HG03066 (cell line): Measurements from ENCODE around the gene CHSY3.

ENCODE experiments used
- ATAC-seq: cut with Tn5 transposase; IDR thresholded peaks from one replicate; pipeline ENCODE4 v1.9.1; 2021; ENCODE audit warnings: low read depth; ENCODE audit not compliant: unreplicated experiment

Gene CHSY3

DNA sequence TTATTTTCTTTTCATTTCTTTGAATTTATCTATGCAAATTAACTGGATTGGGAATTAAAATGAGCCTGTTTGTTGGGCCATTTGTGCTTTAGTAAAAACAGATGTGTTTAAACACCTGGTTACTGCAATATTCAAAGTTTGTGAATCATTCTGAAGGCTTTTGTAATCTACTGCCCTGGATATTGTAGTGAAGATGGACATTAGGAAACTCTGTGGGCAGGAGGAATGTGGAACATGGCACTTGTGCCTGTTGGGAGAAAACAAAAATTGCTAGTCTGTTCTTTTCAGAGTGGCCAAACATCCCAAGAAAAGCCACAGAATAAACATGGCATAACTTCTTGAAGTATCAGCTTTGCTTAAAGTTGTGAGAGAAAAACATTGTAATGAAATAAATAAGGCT is 40.8 kb downstream of the CHSY3 start:
- no peak for ATAC-seq

DNA sequence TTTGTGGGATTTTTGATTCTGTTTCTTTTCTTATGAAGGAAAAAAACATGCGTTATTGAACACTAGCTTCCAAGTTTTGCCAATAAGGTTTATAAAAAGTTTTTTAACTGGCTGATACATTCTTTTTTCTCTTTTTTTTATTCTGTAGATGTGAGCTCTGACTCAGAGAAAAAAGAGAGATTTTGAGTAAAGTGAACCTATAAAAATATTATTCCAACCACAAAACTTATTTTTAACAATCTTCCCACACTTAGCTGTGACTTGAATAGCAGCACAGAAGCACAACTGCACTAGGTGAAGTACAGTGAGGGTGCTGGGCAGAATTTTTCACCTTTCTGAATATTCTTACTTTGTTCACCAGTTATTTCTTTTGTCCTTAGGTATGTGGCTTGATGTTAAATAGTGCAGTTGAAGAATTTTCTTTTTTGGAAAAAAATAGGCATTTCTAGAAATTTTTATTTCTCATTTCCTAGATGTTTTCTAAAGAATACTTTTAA is 41.6 kb downstream of the CHSY3 start:
- no peak for ATAC-seq

DNA sequence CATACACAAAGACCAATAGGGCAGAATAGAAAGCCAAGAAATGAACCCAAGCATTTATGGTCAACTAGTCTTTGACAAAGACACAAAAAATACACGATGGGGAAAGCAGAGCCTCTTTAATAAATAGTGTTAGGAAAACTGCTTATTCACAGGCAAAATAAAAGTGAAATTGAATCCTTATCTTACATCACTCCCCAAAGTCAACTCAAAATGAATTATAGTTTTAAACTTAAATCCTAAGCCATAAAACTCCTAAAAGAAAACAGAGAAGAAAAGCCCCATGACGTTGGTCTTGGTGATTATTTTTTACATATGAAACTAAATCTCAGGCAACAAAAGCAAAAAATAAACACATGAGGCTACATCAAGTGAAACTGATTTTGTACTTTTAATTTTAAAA is 46.8 kb downstream of the CHSY3 start:
- ATAC-seq, result no peak

DNA sequence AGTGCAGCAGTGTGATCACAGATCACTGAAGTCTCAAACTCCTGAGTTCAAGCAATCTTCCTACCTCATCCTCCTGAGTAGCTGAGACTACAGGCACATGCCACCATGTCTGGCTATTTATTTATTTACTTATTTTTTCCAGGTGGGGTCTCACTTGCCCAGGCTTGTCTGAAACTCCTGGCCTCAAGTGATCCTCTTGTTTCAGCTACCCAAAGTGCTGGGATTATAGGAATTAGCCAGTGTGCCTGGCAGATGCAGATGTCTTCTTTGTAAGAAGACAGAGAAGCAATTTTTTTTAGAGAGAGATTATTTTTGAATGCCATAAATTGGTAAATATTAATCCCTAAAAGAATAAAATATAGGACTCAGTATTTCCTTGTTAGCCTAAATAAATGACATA is 54.3 kb downstream of the CHSY3 start:
- ATAC-seq, result no peak

DNA sequence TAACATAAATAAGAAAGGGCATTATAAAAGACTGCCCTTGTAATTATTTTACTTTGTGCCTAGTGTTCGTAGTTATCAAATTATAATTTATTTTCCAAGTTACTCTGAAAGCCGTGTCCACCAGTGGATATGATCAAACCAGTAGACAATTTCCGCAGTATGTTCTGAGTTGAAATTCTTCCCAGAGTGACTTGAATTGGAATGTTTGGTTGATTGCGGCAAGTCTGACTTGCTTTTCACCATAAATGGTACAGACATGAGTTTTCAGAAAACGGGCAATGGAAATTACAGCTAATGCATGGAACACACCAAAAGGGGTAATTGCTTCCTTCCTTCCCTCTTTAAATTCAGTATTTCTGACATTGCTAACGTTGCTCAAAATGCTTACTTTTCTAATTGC is 56.6 kb downstream of the CHSY3 start:
- ATAC-seq, result no peak

DNA sequence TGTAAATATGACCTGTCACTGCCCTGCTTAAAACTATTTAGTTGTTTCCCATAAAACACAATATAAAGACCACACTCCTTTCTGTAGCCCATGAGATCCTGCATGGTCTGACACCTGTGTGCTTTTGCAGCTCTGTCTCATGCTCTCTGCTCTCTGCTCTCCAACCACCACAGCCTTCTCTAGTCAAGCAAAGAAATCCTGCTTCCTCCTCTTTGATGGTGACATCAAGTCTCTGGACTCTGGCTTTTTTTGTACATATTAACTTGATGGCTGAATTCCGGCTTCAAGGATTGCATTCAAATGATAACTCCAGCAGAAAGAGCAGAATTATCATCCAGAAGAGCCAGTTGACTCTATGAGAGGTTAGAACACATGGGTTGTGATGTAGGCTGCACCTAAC is 58.2 kb downstream of the CHSY3 start:
- no peak for ATAC-seq

DNA sequence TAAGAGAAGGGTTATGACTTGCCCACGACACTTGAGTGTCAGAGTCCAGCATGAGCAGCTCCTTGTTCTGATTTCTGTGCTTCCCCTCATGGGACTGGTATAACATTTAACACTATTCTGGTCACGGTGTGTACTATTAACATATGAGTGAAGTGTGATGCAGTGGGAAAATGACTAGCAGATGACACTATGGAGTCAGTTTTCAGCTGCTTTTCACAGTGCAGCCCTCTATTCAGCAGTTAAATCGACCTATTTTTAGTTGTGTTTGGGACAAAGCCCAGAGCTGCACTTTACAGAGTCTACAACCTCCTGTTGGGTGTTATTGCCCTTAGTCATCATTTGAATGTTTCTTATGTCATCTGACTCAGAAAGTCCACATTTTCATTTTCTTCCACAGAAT is 59.1 kb downstream of the CHSY3 start:
- ATAC-seq, result no peak

DNA sequence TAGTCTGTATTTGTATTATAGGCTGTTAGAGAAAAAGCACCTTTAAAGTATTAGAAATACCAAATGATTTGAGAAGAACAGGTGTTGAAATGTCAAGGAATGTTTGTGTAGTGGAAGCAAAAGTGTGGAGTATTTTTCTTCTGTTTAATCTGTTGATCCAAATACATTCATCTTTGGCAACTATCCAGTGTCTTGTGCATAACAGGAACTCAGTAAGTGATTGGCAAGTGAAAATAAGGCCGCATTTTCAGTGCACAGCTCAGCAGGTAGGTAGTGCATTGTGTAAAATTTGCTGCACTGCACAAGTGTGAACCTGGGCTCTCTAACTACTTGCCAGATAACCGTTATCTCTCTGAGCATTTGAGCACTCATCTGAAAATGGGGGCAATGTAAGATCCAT is 61.8 kb downstream of the CHSY3 start:
- no peak for ATAC-seq

DNA sequence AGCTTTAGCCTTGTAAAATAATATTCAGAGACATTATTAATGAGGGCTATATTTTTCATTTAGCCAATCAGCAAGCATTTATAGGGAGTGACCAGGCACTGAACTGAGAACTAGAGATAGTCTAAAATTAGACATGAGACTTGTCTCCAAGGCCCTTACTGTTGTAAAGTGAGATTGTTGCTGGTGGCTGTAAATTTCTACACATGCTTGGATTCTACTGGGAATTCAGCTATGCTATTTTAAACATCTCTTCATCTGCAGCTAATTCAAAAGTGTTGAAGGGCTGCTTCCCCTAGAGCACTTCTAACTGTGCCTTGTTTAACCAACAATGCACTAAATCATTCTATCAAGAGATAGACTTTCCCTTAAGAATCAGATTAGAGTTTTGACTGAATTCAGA is 67.4 kb downstream of the CHSY3 start:
- ATAC-seq, result no peak

DNA sequence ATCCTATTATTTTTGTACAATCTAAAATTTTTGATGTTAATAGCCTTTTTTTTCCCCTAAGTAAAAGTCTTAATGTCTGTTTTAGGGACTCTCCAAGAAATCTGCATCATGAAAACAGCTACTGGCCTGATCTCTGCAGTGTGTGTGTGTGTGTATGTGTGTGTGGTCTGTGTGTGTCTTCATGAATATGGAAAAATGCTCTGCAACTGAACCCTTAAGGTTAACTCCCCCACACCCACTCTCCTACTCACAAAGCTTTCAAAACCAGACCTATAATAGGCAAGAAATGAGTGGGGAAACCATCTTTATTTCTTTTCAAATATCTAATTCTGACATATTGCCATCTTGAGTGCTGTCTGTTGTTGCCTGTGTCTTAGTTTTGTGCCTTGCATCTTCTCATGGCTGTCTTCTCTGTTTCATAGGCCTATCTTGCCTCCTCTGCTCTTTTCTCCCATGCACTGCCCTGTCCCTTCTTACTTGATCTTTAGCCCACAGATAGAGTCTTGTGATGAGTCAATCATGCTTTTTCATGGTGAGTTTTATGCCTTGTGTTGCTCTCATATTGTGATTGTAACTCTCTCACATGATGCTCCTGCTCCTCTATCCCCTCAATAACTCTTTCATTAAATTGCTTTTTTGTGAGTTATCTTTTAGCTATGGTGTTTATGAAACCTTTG is 68.3 kb downstream of the CHSY3 start:
- no peak for ATAC-seq

DNA sequence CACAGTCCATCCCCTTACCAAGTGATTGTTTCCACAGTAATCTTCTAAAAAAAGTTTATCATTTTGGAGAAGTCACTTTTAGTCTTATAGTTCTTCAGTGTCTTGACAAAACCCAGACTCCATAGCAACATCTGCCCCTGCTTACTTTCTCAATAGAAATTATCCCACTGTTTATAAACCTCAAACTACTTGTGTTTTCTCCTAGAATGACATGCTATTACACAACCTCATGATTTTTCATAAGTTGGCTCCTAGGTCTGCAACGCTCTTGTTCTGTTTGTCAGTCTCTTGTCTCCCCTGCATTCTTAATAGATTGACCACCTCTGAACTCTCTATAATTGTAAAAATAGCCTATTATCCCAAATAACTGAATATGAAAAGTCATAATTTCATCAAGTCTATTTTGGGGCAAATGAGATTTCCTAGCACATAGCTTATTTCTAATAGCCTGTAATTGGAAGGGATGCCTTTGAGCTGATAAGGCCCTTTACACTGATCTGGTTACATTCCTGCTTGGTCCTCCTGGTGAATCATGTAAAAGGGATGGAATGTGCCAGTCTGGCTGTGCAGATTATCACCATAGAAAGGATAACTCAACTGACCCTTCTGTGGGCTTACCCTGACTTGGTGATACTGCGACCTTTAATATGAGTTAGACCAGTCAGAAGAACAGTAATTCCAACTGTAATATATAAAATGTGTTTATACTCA is 69.6 kb downstream of the CHSY3 start:
- no peak for ATAC-seq

DNA sequence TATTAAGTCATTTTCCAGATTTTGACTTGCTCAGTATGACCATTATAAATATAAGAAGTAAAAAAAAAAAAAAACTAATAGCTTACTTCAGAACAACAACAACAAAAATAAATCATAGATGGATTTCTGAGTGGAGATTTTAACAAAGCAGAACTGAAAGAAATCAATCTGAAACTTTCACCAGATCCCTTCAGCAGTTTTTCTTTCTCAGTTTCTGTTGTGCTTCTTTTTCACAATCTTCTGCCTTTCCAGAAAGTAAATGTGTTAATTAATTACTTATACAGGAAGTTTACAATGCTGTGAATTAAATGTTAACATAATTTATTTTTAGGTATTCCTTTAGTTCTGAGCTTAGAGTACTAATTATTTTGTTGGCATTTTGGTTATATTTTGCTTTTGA is 73.5 kb downstream of the CHSY3 start:
- ATAC-seq, result peak; percentile 72

DNA sequence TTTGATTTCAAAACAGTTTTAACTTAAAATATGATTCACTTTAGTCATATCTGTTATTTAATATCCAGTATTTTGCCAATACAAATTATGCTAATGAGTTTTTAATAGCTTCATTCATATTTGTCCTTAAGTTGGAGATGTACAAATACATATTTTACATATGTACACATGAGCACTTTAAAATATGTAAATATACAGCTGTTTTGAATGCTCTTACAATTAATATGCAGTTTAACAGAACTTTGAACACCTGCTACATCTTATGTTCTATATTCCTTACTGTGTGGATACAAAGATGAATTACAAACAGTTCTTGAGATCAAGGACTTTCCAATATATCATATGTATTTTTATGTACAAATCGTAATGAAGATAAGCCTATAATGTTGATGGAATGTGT is 74.0 kb downstream of the CHSY3 start:
- no peak for ATAC-seq

DNA sequence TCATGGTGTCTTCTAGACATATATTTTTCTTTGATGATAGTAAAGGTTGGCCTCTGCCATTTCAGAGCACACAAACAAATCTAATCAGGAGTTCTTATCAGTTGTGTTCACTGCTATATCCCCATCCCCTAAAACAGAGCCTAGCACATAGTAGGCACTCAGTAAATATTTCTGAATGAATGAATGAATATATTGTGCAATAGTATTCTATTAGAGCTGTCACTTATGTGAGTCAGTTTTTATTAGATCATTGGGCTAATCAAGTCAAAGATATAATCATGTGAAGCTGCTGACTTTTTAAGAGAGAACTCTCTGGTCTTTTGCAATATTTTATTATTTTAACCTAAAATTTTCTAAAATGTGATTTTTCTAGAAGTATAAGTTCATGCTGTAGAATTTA is 84.2 kb downstream of the CHSY3 start:
- ATAC-seq, result no peak

DNA sequence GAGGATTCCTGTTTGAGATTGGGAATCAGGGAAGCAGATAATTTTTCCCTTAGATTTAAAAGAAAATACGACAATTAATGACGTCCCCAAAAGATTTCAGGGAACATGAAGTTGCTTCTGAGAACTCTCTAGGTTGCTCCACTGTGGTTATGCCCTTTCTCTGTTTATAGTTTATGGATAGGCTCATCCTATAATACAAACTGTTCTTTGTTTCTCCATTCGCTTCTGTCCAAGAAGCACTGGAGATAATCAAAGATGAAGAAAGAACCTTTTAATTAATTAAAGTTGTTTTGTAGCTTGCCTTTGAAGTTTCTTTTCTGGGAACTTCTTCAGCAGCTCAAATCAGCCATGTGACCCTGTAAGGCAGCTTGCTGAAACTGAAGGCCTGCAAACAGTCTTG is 87.5 kb downstream of the CHSY3 start:
- ATAC-seq, result no peak

DNA sequence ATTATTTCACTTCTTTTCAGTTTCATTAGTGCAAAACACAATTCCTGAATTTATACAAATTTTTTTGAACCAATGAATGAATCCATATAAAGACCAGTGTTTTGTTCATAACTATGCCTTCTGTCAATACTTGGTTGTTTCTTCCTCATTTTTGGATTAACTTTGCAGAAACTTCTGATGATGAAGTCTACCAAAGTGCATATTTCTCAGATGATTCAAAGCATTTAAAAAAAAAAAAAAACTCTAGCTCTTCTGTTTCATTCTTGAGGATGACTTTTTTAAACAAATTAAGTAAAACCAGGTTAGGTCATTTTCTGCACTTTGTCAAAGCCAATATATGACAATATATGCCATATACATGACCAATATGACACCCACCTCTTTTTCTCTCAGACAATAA is 92.6 kb downstream of the CHSY3 start:
- ATAC-seq, result no peak

DNA sequence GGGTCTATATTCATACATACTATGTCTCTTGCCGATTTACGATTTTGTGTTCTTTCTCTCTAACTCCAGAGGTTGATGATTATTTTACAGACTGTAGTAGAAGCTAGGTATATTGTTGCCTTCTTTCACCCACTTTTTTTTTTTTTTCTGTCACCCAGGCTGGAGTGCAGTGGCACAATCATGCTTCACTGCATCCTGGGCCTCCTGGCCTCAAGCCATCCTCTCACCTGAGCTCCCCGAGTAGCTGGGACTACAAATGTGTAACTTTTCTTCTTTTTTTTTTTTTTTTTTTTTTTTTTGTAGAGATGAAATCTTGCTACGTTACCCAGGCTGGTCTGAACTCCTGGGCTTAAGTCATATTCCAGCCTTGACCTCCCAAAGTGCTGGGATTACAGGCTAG is 96.2 kb downstream of the CHSY3 start:
- ATAC-seq, result no peak

DNA sequence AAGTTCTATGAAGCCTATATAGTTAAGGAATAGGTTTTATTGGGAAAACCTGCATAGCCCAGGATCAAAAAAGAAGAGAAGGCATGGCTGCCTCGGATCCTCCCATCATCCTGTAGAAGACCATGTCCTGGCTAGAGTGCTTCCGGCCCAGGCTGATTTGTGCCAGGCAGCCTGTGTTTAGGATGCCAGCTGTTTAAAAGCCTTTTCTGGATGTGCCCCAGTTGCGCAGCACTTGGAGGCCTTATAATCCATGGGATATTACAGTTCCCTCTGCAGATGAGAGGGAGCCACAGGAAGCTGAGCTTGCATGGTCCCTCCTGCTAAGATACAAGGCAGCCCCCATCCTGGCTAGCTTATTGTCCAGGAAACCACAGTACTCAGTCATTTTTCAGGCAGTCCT is 97.9 kb downstream of the CHSY3 start:
- no peak for ATAC-seq

DNA sequence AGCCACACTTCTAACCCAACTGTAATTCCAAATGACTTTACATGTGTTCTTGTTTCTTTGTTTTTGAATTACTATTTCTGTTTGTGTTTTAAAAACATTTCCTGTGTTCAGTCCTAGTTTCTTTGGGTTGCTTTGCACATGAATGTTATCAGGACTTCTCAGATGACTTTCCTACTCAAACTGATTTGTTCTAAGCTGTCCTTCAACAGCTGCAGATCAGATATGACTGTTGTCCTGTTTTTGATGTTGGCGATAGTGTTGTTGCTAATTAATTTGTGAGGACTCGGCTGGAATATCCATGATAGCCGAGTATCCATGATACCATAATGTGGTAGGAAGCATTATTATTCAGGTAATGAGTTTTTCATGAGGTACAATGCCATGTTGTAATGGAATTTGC is 98.6 kb downstream of the CHSY3 start:
- ATAC-seq, result no peak

DNA sequence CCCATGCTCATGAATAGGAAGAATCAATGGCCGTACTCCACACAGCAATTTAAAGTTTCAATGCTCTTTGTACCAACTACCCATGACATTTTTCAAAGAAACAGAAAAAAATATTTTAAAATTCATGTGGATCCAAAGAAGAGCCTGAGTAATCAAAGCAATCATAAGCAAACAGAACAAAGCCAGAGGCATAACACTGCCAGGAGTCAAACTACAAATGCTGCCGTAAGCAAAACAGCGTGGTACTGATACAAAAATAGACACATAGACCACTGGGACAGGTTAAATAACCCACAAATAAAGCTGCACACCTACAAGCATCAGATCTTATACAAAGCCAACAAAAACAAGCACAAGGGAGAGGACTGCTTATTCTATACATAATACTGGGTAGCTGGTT is 107.7 kb downstream of the CHSY3 start:
- ATAC-seq, result no peak

DNA sequence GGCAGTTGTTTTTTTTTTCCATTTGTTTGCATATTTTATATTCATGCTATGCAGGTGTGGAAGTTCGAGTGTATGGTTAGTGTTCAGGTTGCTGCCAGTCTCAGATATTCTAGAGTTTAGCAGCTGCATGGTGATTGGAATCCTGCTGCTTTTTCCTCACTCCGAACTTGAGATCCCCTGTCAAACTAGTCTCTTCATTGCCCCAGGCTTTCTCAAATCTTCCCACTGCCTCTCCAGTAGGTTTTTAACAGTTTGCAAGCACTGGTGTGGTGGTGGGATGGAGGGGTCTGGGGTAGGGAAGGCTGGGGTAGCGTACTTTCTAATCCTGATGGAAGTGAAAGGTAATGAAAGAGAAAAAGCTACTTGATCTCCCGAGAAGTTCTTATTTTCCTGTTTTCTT is 112.9 kb downstream of the CHSY3 start:
- no peak for ATAC-seq

DNA sequence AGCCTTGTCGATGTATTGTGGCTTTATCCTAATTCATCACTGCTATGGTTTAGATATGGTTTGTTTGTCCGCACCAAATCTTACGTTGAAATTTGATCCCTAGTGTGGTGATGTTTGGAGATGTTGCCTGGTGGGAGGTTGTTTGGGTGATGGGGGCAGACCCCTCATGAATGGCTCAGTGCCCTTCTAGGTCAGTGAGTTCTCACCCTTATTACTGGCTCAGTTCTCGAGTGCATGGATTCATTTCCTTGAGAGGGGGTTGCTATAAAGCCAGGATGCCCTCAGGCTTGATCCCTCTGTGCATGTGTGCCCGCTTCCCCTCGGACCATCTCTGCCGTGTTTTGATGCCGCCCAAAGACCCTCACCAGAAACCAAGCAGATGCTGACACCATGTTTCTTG is 114.4 kb downstream of the CHSY3 start:
- ATAC-seq, result no peak
